Activated CD8-positive, alpha-beta T cell treated with anti-CD3 and anti-CD28 coated beads, Interleukin-2, amount 10 ng/mL, durations not matched to agents 7 days and 5 days (primary cell): Measurements from ENCODE around the gene RPGRIP1L. TPM values are rescaled to one million over a fixed set of nuclear protein-coding genes. Genes with fewer than 3 reads are reported as not detected.

Experiments
- ATAC-seq: fragments of 150-1000 bp; cut with Tn5 transposase; one replicate; pipeline ENCODE4 v1.10.0; 2021; ENCODE audit warnings: moderate library complexity
- CTCF ChIA-PET: fragments of 350-600 bp; sonication (Branson Sonifier 250); formaldehyde crosslinking; loops from one replicate; lab custom pipeline; 2021; ENCODE audit warnings: antibody characterized with exemption; lab: Charles Lee
- POLR2A ChIA-PET: fragments of 350-600 bp; sonication (Branson Sonifier 250); formaldehyde crosslinking; loops from one replicate; lab custom pipeline; 2021; ENCODE audit warnings: antibody characterized with exemption; lab: Charles Lee
- DNase-seq: peaks from one replicate; pipeline ENCODE4 v3.0.0-alpha.2; 2020
- H3K27ac Mint-ChIP-seq: one replicate; pipeline ENCODE4 v1.8.0; 2021; ENCODE audit warnings: mild to moderate bottlenecking, mixed read lengths
- H3K27me3 Mint-ChIP-seq: one replicate; pipeline ENCODE4 v1.8.0; 2021; ENCODE audit warnings: low read depth, mixed read lengths
- H3K36me3 Mint-ChIP-seq: one replicate; pipeline ENCODE4 v1.8.0; 2021; ENCODE audit warnings: low read depth, mixed read lengths
- H3K4me1 Mint-ChIP-seq: one replicate; pipeline ENCODE4 v1.8.0; 2021; ENCODE audit warnings: low read depth, mixed read lengths
- H3K4me3 Mint-ChIP-seq: one replicate; pipeline ENCODE4 v1.8.0; 2021; ENCODE audit warnings: mild to moderate bottlenecking, mixed read lengths
- H3K9me3 Mint-ChIP-seq: one replicate; pipeline ENCODE4 v1.8.0; 2022; ENCODE audit warnings: mixed read lengths; ENCODE audit not compliant: insufficient read depth
- total RNA-seq, 2 experiments: library from RNA; stranded (reverse); gene quantifications; one replicate each; pipeline ENCODE4 v1.2.3, GENCODE V29; 2021

The RPGRIP1L gene
- total RNA-seq, 2 experiments from 2014 or later = 6.1 TPM

DNA sequence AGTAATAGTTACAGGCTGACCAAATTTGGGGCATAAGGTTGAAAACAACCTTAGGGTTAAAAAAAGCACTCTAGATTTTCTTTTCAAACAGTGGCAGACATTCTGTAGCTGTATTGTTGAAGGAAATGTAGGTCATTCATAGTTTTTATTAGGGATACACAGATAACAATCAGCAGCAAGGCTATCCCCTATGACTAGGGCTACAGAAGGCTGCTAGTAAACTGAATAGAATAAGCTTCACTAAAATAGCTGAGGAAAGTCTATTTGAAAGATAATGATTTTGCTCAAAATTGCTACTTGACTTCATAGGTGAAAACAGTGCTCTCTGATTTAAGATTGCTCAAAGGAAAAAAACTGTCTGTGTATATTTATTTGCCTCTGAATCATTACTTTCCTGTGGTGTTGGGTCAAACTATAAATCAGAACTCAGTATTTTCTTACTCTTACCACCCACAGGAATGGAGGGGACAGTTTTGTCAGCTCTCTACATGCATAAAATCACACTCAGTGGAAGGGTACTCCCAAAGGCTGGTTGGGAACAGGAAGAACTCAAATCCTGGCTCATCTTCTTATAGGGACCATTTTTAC is 24.8 kb downstream of the RPGRIP1L start:
- peaks cover 5% of the 10 kb centered on the region for H3K36me3 Mint-ChIP-seq
- no peak overlapping the region for H3K4me3 Mint-ChIP-seq
- ChIA-PET CTCF (interaction anchor here (1.1 to 1.3 kb wide), 2 partner anchors 25 to 129 kb away, joined by 3 read pairs; partner anchors contain the start of genes FTO and RPGRIP1L), POLR2A (interaction anchor here (0.6 kb wide), 1 partner anchor 539 kb away, joined by 3 read pairs; no protein-coding TSS in a partner anchor)
- no peak for ATAC-seq
- no peaks in the 10 kb centered on the region for H3K27me3 Mint-ChIP-seq
- H3K4me1 Mint-ChIP-seq = no peaks in the 10 kb centered on the region
- H3K9me3 Mint-ChIP-seq = no peaks in the 10 kb centered on the region
- DNase-seq = no peak
- no peak overlapping the region for H3K27ac Mint-ChIP-seq

DNA sequence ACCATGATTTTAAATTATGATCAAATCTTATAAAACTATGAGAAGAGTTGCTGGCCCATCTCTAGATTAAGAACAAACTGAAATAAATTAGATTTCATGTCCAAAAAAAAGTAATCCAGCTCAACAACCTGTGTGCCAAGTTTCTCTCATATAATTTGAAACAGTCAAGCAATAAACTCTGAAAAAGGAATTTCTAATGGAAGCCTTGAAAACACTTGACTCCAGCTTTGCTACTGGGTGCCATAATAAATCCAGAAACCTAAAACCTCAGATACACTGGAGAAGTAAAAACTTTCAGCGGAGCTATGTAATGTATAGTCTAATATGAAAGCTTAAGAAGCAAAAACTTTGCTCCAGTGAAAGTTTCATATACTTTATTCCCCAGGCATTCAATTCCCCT is 25.5 kb downstream of the RPGRIP1L start:
- H3K36me3 Mint-ChIP-seq = no peaks in the 10 kb centered on the region
- H3K9me3 Mint-ChIP-seq = no peaks in the 10 kb centered on the region
- CTCF ChIA-PET = interaction anchor here (1.1 to 1.3 kb wide), 3 partner anchors 10 to 128 kb away, joined by 3 read pairs; partner anchors contain the start of genes FTO and RPGRIP1L

DNA sequence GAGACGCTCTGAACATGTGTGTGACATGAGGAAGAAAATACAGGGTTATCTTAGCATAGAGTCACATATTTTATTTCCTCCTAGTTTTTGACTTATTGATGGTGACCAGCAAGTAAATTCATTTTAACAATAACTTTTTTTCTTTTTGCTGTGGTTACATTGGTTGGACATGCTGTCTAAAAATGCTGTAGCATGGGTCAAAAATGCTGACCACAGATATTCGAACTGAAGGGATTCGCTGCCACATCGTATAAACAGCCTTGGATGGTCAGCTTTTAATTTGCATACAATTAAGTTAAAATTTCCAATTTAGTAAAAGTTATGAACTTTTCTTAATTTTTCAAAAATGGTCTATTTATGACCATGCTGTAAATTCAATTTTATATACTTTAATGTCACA is 30.5 kb downstream of the RPGRIP1L start:
- Mint-ChIP-seq H3K27me3 (no peaks in the 10 kb centered on the region), H3K9me3 (no peaks in the 10 kb centered on the region), H3K36me3 (no peaks in the 10 kb centered on the region), H3K4me1 (no peaks in the 10 kb centered on the region), H3K27ac (no peak overlapping the region), H3K4me3 (no peak overlapping the region)
- ChIA-PET POLR2A (no interaction called here), CTCF (no interaction called here)
- DNase-seq = no peak
- ATAC-seq = no peak

More for the DNA sequence above, 25.5 kb downstream of the RPGRIP1L start:
- POLR2A ChIA-PET = interaction anchor here (0.6 kb wide), 1 partner anchor 538 kb away, joined by 3 read pairs; no protein-coding TSS in a partner anchor
- Mint-ChIP-seq H3K27me3 (no peaks in the 10 kb centered on the region), H3K4me1 (no peaks in the 10 kb centered on the region), H3K4me3 (no peak overlapping the region), H3K27ac (no peak overlapping the region)
- ATAC-seq = no peak
- DNase-seq = no peak

DNA sequence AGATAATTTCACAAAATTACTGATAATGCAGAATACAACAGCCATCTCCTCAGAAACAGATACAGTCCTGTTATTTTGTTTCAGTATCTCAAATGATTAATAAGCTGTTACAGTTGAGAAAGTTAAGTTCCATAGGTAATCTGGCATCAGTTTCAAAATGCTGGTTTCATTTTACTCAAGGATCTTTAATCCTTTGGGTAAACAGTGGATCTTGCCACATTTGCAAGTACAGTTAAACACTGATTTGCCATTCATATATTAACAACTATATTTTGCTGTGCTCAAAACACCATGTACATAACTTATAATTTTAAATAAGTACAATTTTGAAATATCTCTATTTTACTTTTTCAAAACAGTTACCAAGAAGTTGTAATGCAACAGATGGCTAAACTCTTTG is 31.2 kb downstream of the RPGRIP1L start:
- ATAC-seq = no peak

DNA sequence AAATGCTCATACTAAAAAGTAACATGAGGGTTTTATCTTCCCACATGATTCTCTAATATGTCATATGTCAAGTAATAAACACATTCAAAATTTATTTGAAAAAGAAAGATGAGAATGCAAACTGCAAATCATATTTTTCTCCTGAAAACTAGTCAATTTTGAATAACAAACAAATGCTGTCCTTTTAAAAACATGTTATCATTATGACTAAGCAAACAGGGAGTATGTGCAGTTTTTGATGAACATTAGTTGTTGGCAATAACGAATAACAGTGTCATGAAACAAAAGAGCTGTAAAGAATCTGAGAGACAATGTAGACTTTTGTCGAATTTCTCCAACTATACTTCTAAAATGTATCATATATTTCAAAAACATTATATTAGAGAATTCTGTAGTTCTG is 34.8 kb downstream of the RPGRIP1L start:
- no peak for DNase-seq
- ChIA-PET POLR2A (no interaction called here), CTCF (interaction anchor here (1.4 kb wide), 1 partner anchor 9 kb away, joined by 3 read pairs; no protein-coding TSS in a partner anchor)
- Mint-ChIP-seq H3K27me3 (no peaks in the 10 kb centered on the region), H3K4me3 (no peak overlapping the region), H3K36me3 (no peaks in the 10 kb centered on the region), H3K27ac (no peak overlapping the region), H3K9me3 (no peaks in the 10 kb centered on the region), H3K4me1 (no peaks in the 10 kb centered on the region)
- no peak for ATAC-seq

More for the DNA sequence above, 31.2 kb downstream of the RPGRIP1L start:
- no peak for DNase-seq
- no peaks in the 10 kb centered on the region for H3K4me1 Mint-ChIP-seq
- ChIA-PET POLR2A (no interaction called here), CTCF (no interaction called here)
- no peak overlapping the region for H3K4me3 Mint-ChIP-seq
- no peaks in the 10 kb centered on the region for H3K36me3 Mint-ChIP-seq
- no peaks in the 10 kb centered on the region for H3K9me3 Mint-ChIP-seq
- no peak overlapping the region for H3K27ac Mint-ChIP-seq
- no peaks in the 10 kb centered on the region for H3K27me3 Mint-ChIP-seq

DNA sequence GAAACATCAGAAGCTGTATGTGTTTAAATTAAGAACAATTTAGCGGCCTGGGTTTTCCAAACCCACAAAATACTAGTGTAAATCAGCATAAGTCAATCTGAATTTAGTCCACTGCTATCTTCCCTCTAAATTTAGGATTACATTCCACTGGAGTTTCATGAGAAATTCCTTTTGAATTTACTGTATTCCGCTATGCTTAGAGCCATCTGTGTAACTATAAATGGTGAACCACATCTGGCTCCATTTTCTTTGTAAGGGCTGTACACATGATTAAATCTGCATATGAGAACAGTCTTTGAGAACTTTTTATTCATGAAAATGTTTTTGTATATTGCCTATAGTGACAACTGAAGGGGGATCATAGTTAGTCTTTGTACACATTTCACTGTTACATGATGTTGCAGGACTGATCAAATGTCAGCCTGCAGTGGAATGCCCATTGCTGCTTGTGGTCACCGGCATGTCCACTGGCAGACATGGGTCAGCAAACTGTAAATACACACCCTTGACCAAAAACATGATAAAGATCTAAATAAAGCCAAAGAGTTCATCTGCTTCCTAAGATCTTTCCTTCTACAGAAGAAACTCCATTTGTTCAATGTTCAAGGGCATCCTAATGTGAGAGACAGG is 36.8 kb downstream of the RPGRIP1L start:
- CTCF ChIA-PET = no interaction called here
- DNase-seq (no peak), ATAC-seq (no peak)
- Mint-ChIP-seq H3K36me3 (no peaks in the 10 kb centered on the region), H3K27me3 (no peaks in the 10 kb centered on the region), H3K4me1 (no peaks in the 10 kb centered on the region), H3K4me3 (no peak overlapping the region), H3K9me3 (no peaks in the 10 kb centered on the region), H3K27ac (no peak overlapping the region)
- POLR2A ChIA-PET = no interaction called here

DNA sequence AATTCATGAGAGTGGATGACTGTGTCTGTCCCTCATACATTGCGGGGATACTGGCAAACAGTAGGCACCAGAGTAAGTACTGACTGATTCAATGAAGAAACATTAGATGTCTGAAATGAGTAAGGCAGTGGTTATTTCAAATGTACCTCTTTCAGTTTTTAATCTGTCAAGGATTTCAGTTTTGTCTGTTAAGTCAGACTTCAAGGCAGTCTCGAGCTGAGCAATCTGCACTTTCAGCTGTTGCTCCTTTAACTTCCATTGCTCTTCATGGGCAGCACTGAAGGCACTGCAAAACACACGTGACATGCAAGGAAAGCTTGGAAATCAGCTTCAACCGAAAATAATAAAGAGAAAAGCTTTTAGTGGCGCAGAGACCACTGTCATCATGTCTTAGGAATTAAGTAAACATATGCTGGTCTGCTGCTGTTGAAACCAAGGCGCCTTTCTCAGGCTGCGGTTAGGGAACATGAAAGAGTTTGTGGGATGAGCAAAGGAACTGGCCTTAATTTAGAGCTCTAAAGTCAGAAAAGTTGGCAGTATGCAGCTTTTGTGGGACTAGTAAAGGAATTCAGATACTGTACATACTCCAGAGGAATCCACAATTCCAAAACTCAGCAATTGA is 38.8 kb downstream of the RPGRIP1L start:
- Mint-ChIP-seq H3K27ac (no peak overlapping the region), H3K27me3 (no peaks in the 10 kb centered on the region), H3K9me3 (no peaks in the 10 kb centered on the region), H3K4me3 (no peak overlapping the region), H3K4me1 (no peaks in the 10 kb centered on the region), H3K36me3 (no peaks in the 10 kb centered on the region)
- POLR2A ChIA-PET = no interaction called here
- CTCF ChIA-PET = no interaction called here
- ATAC-seq (no peak), DNase-seq (no peak)

DNA sequence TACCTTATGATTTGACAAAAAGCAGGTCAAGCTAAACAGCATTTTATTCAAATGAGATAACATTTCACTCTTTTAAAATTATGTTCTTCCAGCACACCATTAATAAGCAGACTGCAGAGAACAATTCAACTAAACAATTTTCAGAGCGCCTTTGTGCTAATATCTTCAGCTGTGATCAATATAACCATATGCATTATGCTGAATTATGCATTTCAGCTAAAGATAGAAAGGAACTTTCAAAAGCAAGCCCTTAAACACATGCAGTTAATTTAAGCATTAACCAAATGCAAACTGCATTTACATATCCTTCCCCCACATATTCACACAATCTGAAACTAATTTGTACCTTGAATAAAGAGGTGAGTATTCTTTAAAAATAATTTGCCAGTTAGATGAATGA is 41.6 kb downstream of the RPGRIP1L start:
- no peak for ATAC-seq
- H3K9me3 Mint-ChIP-seq = no peaks in the 10 kb centered on the region
- no peak for DNase-seq
- no peak overlapping the region for H3K4me3 Mint-ChIP-seq
- ChIA-PET CTCF (no interaction called here), POLR2A (no interaction called here)
- H3K36me3 Mint-ChIP-seq = no peaks in the 10 kb centered on the region
- H3K27ac Mint-ChIP-seq = no peak overlapping the region
- H3K4me1 Mint-ChIP-seq = no peaks in the 10 kb centered on the region
- no peaks in the 10 kb centered on the region for H3K27me3 Mint-ChIP-seq

DNA sequence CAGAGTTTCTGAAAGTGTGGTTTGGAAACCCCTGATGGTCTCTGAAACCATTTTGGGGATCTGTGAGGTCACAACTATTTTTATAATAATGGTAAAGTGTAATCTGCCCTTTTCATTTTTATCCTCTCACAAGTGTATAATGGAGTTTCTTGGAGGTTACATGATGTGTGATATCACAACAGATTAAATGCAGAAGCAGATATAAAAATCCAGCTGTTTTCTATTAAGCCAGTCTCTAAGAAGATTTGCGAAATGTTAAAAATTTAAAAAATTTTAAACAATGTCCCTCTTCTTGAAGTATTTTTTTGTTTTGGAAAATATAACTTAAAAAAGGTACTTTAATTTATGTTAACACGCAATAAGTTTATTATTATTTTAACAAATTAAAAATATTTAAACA is 48.7 kb downstream of the RPGRIP1L start:
- Mint-ChIP-seq H3K27ac (no peak overlapping the region), H3K4me1 (no peaks in the 10 kb centered on the region), H3K36me3 (no peaks in the 10 kb centered on the region), H3K4me3 (no peak overlapping the region), H3K9me3 (no peaks in the 10 kb centered on the region), H3K27me3 (no peaks in the 10 kb centered on the region)
- DNase-seq = no peak
- ATAC-seq = no peak
- ChIA-PET CTCF (no interaction called here), POLR2A (no interaction called here)

DNA sequence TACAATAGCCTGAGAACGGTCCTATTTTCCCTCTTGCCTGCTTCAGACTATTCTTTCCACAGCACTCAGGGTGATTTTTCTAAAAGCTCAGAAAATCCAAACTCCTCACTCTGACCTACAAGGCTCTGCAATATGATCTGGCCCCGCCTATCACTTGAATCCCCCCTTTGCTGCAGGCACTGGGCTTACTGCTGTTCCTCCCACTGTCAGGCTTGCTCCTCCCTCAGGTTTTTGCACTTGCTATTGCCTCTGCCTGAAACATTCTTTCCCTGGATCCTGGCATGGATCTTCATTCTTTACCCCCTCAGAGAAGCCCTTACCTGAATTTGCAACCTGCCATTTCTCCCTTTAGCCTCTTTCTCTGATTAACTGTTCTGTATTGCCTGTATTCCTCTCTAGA is 52.3 kb downstream of the RPGRIP1L start:
- H3K9me3 Mint-ChIP-seq = no peaks in the 10 kb centered on the region
- H3K27me3 Mint-ChIP-seq = no peaks in the 10 kb centered on the region
- H3K27ac Mint-ChIP-seq = no peak overlapping the region
- CTCF ChIA-PET = no interaction called here
- DNase-seq (no peak), ATAC-seq (no peak)
- H3K4me3 Mint-ChIP-seq = no peak overlapping the region
- POLR2A ChIA-PET = no interaction called here
- no peaks in the 10 kb centered on the region for H3K4me1 Mint-ChIP-seq
- no peaks in the 10 kb centered on the region for H3K36me3 Mint-ChIP-seq

DNA sequence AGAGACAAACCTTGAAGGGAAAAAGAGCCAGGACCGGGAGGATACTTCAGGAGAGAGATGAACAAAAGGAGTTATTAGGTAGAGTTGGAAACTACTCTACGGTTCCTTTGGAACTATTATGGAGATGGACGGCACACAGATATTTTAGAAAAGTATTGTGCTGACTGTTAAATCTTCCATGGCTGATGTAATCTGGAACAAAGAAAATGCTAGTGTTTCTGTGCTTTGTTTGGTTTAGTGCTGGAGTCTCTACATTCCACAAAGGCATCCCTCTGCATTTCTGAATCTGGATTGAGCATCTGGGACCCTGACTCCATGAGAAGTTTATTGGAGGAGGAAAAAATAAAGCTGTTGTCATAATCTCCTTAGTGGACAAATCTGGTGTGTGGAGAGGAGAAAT is 57.2 kb downstream of the RPGRIP1L start:
- DNase-seq = no peak
- POLR2A ChIA-PET = no interaction called here

DNA sequence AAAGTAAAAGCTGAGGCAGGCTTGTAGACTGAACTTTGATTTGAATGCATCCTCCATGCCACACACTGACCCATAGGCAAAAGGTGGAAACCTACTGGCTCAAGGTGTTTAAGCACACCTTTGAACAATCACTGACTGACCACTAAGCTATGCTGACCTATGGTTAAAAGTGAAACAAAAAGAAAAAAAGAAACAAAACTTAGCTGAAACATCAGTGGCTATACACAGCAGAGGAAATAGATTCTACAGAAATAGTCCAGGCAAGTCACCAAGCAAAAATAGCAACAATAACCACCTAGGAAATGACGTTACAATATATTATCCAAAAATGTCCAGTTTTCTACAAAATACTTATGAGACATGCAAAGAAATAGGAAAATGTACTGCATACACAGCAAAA is 60.2 kb downstream of the RPGRIP1L start:
- H3K36me3 Mint-ChIP-seq = peaks cover 10% of the 10 kb centered on the region
- H3K4me1 Mint-ChIP-seq = no peaks in the 10 kb centered on the region
- no peaks in the 10 kb centered on the region for H3K27me3 Mint-ChIP-seq
- ATAC-seq (no peak), DNase-seq (no peak)
- no peak overlapping the region for H3K4me3 Mint-ChIP-seq
- POLR2A ChIA-PET = no interaction called here
- H3K9me3 Mint-ChIP-seq = peaks cover 13% of the 10 kb centered on the region
- H3K27ac Mint-ChIP-seq = no peak overlapping the region
- CTCF ChIA-PET = no interaction called here

More for the DNA sequence above, 57.2 kb downstream of the RPGRIP1L start:
- Mint-ChIP-seq H3K9me3 (peaks cover 13% of the 10 kb centered on the region), H3K36me3 (peaks cover 7% of the 10 kb centered on the region), H3K4me1 (no peaks in the 10 kb centered on the region), H3K27ac (no peak overlapping the region), H3K27me3 (no peaks in the 10 kb centered on the region), H3K4me3 (no peak overlapping the region)
- ATAC-seq = no peak
- CTCF ChIA-PET = no interaction called here
